Measurements from ENCODE around the gene ZSCAN31.

GRCh38 chr6:28291573-28291972, 44.4 kb downstream of the ZSCAN31 start:
- TF ChIP-seq POLR2A (IDR thresholded peaks at IDR 0.05) (no peak), CTCF (IDR thresholded peaks at IDR 0.05) (no peak)
